Stimulated activated CD8-positive, alpha-beta memory T cell treated with anti-CD3 and anti-CD28 coated beads, Interleukin-15, amount 100 ng/mL, for 24 hours (primary cell): ENCODE results near the gene MCM5.
"Not testable (repeated sequence)": the region's sequence is repeated elsewhere in the genome, so short reads cannot be mapped to it uniquely, and the experiment has no call there.

Experiments used
- DNase-seq: peaks from one replicate; pipeline ENCODE4 v3.0.0-alpha.2; 2020; ENCODE audit warnings: low read depth

The MCM5 gene

DNA sequence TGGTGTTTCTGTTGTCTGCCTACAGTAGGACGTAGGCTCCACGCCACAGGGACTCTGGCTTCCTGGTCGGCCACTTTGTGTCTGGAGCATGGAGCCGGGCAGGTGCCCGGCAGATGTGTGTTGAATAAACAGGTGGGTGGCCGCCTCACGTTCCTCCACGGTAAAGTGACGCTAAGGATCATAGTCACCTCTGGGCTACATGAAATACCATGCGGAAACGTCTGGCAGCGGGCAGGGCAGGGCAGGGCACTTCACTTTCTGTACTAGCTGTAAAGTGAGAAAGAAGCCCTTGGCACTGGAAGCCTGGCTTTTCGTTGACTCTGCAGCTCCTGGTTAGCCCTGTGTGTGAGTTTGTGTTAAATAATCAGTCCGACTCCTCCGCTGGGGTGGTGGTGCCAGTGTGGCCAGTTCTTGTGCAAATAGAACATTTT is 52.4 kb downstream of the MCM5 start:
- no peak for DNase-seq

DNA sequence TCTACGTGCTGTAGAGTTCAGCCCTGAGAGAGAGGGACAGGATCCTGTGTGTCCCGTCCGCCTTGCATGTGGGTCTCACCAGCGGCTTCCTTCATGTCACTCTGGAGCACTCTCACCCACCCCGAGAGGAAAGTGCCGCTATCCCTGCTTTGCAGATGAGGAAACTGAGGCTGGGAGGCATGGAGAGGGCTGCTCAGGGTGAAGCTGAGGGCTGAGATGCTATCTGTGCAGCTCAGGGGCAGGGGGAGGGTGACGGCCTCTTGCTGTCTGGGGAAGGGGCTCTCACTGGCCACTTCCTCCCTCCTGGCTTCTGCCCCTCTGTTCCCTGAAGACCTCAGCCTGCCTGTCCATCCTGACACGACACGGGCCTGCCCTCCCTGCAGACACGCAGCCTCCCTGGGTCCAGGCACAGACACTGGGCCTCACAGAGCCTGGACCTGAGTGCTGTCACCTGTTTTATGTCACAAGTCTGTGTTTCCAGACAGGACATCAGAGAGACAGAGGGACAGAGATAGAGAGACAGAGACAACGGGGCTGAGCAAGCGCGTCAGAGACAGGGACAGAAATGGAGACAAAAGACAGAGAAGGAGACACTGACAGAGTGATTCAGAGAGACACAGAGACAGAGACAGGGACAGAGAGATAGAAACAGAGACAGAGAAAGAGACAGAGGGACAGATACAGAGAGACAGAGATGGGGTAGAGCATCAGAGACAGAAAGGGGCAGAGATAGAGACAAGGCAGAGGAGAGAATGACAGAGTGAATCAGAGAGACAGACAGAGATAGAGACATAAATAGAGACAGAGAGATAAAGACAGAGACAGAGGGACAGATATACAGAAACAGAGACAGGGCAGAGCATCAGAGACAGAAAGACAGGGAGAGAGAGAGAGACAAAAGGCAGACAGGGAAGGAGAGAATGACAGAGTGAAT is 53.1 kb downstream of the MCM5 start:
- DNase-seq, result no peak

DNA sequence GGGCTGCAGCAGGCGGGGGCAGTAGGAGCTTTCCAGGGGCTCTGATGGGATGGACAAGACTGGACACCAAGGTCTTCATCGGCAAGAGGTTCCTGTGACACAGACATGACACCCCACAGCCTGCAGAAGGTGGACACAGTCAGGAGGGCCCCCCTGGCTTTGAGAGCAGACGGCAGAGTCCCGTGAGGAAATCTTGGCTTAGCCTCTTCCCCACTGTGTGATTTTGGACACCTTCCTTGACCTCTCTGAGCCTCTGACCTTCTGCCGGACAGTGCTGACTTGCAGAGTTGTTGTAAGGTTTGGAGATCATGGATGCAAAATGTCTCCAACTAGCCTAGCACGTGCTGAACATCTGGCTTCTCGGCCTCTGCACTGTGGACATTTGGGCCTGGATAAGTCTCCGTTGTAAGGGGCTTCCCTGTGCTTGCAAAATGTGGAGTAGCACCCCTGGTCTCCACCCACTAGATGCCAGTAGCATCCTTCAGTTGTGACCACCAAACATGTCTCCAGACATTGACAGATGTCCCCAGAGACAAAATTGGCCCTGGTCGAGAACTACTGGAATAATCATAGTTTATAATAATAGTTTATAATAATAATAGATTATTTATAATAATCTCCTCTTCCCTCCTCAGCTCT is 54.6 kb downstream of the MCM5 start:
- DNase-seq, result no peak

DNA sequence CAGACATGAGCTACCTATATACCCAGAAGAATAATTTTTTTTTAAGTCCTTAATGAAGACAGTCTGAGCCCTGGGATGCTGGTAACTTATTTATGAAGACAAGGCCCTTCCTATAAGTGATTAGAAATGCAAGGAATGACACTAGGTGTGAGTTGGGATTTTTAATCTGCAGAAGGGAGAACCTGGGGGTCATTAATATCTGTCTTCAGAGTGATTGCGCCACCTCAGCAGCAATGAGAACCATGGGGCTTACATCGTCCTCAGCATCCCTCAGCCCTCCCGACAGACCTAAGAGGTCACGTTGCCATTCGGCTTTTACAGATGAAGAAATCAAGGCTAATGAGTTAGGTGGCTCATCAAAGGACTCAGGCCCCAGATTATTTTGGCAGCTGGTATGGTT is 55.6 kb downstream of the MCM5 start:
- DNase-seq, result no peak

DNA sequence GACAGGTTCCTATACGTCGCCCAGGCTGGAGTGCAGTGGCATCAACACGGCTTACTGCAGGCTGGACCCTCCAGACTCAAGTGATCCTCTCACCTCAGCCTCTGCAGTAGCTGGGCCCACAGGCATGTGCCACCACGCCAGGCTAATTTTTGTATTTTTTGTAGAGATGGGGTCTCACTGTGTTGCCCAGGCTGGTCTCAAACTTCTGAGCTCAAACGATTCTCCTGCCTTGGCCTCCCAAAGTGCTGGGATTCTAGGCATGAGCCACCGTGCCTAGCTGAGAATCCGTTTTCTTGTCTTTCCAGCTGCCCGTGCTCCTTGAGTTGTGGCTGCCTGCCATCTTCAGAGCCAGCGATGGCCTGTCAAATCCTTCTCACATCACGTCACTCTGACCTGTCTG is 56.8 kb downstream of the MCM5 start:
- no peak for DNase-seq

DNA sequence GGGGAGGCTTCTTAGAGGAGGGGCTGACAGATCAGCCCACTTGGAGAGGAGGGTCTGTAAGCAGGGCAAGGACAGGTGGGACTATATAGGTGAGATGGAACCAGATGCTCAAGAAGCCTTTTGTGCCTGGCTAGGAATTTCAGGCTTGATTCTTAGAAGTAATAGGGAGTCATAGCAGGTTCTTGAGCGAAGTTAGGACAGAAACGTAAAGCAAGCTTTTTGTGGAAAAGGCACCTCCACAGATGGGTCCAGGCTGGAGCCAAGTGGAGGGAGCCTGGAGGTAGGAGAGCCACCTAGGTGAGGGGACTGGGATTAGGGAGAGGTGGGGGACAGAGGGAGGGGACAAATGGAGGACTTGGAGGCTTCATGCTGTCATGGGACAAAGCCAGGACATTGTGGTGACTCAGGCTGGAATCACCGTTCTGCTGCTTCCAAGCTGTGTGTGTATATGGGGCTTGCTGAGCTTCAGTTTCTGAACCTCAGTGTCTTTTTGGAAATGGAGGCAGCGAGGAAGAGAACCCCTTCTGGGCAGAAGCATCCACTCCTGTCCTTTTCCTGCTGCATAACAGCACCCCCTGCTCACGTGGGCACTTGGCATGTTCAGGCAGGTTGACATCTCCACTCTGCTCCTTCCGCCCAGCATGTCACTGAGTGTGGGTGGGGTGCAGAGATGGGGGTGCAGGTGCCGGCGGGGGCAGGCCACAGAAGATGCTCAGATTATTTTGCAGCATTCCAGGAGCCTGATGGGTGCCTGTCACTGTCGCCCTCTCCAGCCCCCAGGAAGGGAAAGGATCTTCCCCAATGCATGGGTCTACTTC is 58.0 kb downstream of the MCM5 start:
- no peak for DNase-seq

DNA sequence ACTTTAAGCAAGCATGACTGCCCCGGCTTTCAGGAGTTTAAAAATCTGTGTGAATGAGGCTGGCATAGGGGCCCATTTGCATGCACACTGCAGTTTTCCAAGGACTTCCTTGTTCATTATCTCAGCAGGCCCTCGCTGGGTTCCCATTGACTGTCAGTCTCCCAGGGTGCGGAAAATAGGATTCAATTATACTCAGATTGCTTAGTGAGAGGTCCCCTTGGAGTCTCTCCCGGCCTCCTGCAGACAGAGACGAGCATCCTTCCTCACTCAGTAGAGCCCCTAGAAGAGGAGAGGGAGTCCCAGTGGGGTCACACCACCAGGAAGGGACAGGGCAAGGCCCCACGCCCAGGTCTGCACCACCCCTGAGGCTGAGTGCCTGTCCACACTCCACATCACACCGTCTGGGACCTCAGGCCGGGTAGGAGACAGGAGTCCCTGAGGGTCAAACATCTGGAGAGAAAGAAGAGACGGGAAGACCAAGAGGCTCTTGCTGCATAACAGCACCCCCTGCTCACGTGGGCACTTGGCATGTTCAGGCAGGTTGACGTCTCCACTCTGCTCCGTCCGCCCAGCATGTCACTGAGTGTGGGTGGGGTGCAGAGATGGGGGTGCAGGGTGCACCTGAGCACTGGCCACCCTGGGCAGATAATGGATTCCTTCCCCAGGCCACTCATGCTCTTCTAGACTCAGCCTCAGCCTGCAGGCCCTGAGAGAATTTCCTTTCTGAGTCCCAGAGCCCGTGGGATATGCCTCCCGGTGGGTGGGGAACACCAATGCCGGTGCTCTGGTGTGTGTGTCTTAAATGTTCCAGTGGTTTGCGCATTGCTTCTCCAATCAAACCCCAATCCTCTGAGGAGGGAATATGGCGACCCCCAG is 58.8 kb downstream of the MCM5 start:
- DNase-seq, result no peak

DNA sequence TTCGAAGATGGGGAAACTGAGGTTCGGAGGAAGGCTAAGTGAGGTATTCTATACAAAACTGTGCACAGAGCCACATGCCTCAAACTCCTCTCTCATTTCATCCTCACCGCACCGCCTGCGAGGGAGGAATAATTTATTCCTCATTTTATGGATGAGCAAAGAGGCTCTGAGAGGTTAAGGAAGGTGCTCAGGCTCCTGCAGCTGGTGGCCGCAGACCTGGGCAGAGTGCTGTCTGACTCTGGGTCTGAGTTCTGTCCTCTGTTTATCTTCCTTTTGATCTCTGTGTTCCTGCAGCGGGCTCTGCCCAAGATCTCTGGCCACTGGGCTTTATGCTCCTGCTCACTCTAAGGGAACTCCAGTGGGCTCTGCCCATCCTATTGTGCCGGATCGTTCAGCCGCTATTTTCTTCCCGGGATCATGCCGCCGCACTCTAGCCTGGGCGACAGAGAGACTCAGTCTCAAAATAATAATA is 59.5 kb downstream of the MCM5 start:
- DNase-seq, result no peak

DNA sequence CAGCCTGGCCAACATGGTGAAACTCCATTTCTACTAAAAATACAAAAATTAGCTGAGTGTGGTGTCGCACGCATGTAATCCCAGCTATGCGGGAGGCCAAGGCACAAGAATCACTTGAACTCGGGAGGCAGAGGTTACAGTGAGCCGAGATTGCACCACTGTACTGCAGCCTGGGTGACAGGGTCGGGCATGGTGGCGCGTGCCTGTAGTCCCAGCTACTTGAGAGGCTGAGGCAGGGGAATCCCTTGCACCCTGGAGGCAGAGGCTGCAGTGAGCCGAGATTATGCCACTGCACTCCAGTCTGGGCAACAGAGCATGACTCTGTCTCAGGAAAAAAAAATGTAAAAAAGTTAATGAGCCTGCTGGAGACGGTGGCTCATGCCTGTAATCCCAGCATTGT is 60.0 kb downstream of the MCM5 start:
- not testable (repeated sequence) for DNase-seq

DNA sequence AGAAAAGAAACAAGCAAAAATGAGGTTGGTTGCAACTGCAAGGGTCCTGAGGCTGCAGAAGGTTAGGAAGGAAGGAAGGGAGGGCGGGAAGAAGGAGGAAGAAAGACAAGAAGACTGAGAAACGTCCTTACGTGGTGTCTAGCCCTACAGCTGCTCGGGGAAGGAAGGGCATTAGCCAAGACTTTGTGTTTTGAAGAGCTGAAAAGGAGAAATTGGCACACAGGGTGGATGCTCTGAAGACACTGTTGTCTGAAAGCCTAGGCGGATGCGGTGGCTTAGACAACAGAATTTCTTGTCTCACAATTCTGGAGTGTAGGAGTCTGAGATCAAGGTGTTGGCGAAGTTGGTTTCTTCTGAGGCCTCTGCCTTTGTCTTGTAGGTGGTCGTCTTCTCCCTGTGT is 60.7 kb downstream of the MCM5 start:
- no peak for DNase-seq

DNA sequence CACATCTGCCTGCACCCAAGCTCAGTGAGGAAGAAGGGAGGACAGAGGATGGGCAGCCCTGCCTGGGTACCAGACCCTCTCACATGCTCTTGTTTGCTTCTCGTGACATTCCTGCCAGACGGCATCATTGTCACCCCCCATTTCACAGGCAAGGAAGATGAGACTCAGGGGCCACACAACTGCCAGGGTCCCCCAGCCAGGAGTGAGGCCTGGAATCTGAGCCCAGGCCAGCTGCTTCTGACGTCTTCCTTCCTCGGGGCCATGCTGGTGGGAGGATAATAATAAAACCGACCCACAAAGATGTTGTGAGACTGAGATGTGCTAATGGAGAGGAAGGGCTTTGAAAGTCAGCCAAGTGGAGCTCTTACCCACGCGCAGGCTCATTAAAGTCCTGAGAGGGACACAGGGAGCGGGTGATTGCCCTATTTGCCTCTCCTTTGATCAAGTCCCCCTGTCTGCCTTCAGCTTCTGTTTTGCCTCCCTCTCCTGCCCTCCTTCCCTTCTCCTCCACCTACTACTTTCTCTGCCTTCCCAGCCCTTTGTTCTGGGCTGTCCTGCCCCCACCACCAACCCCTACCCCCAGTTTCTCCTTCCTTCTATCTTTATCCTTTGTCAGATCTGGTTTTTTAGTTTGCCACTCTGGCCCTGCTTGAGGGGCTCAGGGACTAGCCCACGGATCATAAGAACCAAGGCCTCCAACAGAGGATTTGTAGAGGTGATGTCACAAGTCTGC is 62.7 kb downstream of the MCM5 start:
- no peak for DNase-seq

DNA sequence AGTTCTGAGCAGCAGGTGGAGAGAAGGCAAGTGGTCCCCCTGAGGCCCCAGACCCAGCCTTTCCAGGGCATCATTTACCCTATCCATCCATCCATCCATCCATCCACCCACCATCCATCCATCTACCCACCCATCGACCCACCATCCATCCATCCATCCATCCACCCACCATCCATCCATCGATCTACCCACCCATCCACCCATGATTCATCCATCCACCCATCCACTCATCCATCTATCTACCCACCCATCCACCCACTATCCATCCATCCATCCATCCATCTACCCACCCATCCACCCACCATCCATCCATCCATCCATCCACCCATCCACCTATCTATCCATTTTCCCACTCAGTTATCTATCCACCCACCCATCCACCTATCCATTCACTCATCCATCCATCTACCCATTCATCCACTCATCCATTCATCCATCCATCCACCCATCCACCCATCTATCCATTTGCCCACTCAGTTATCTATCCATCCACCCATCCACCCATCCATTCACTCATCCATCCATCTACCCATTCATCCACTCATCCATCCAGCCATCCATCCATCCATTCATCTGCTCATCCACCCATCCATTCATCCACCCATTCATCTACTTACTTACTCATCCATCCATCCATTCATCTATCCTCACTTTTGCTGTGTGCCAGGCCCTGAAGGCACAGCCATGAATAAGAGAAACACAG is 63.4 kb downstream of the MCM5 start:
- no peak for DNase-seq

DNA sequence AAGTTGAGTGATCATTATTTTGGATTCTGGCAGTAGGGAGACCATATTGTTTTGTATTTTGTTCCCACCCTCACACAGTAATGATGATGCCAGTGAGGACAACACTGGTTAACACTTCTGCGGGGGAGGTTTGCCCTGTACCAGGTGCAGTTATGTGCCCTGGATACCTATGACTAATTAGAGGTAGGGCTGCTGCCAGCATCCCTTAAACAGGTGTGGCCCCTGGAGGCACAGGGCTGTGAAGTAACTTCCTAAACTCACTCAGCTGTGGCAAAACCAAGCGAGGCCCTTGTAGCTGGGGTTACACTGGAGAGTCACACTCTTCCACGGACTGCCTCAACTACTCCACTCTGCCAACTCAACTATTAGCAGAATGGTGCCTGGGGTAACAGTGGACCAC is 64.5 kb downstream of the MCM5 start:
- DNase-seq, result no peak

DNA sequence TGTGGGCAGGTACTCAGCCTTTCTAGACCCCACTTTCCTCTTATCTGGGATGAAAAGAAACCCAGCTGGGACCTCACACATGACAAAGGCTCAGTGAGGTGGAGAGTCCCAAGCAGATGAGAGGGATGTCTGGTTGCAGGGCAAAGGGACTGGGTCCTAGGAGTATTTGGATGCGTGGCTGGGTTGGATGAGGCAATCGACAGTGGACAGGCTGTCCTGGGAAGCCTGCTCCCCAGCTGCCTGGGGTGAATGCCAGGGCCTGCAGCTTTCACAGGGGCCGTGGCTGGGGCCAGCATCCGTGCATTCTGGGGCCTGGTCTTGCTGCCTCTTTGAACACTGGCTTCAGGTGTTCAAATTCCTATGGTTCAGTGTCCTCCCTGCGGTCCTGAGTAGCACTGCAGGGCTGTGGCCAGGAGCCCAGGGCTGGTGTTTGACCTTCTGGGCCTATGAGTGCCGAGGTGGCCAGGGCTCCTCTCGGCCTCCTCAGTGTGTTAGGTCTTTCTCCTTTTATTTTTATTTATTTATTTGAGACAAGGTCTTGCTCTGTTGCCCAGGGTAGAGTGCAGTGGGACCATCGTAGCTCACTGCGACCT is 65.3 kb downstream of the MCM5 start:
- no peak for DNase-seq

DNA sequence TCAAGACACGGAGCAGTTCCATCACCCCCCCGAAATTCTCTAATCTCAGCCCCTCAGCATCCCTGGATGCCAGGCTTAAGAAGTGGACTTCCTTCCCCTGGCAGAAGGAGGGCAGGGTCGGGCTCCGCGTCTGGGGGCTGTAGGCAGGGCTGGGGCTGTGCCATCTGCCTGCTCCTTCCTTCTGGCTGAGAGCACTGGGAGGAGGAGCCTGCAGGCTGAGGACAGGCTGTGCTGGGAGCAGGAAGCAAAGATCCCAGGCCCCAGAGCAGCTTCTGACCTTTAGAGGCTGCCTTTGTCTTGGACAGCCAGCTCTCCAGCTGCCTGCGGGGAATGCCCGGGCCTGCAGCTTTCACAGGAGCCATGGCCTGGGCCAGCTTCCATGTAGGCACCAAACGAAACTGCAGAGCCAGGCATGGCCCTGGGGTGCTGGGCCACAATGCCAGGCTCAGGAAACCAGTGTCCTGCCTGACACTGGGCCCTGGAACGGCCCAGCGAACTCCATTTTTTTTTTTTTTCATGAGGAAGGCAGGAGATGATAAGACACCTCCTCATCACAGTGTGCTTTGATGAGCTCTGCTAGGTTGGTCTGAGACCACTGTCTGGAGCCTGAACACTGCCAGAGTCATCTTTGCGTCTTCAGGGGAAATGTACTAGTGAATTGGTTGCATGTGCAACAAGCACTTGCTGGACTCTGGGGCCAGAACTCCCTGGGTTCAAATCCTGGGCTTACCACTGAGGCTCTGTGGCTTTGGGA is 67.9 kb downstream of the MCM5 start:
- no peak for DNase-seq

DNA sequence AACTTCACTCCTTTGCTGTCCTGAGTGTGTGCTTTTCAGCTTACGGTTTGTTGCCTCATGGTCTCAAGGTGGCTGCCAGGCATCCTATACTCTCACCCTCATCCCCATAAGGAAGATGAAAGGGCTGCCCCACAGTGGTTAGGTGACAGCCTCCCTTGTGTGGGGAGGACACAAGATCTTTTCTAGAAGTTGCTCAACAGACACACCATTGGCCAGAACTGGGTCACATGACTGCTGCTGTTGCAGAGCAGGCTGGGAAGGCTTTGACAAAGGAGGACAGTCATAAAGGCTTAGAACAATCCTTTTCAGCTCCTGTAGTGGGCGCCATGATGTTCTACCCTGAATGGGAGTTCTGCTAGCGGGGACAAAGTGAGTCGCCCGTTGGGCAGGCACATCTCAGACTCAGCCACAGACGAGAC is 71.0 kb downstream of the MCM5 start:
- no peak for DNase-seq

DNA sequence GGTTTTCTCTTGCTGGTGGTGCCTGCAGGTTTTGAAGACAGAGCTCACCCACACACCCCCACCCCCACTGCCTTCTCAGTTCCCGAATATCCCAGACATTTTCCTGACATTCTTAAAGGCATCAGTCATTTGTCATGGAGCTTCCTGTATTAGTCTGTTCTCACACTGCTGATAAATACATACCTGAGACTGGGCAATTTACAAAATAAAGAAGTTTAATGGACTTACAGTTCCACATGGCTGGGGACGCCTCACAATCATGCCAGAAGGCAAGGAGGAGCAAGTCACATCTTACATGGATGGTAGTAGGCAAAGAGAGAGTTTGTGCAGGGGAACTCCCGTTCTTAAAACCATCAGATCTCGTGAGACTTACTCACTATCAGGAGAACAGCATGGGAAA is 71.6 kb downstream of the MCM5 start:
- not testable (repeated sequence) for DNase-seq

DNA sequence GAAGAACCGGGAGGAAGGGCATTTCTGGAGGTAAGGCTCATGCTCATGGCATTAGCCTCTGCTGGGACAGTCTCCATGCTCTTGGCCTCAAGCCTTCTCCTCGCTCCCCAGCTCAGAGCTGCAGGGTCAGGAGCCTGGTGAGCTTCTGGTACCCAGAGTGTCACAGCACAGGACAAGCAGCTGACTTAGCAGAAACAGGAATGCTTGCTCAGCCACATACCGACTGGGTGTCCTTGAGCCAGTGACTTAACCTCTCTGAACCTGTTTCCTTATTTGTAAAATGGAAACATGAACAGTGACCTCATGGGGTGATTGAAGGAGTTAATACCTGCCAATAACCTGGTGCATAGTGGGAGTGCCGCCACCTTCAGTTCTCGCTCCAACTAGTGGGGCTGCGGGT is 72.5 kb downstream of the MCM5 start:
- no peak for DNase-seq

DNA sequence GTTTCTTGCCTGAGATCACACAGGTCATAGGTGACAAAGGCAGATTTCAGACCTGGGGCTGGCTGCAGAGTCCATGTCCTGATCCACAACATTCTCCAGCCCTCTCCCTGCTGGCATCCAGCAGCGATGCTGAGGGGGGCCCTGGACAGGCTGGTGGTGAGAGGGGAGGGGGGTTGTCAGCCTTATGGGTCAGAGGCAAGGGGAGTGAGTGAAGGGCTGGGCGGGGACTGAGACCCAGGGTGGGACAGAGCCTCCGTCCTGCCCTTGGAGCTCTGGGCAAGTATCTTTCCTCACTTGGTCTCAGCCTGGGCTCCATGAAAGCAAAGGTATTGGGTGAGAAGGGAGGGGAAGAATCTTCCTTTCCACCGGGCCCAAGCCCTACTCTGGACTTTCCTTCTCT is 74.0 kb downstream of the MCM5 start:
- DNase-seq, result no peak
